ENCODE measurements around the gene UTRN.

UTRN gene

GRCh38 chr6:144295981-144296767 is 11.0 kb downstream of the UTRN start:
- no peak overlapping the region for H3K4me3 ChIP-seq (IDR thresholded peaks at IDR 0.05; ENCODE audit: insufficient read depth, low read depth, low read length)
- no peaks in the 10 kb centered on the region for H3K79me2 ChIP-seq (ENCODE audit: insufficient read depth, low read depth)
- no peak overlapping the region for H2AFZ ChIP-seq (ENCODE audit: low read depth)

GRCh38 chr6:144296973-144297372 is 11.8 kb downstream of the UTRN start:
- Histone ChIP-seq H4K20me1 (ENCODE audit: insufficient read depth) (no peaks in the 10 kb centered on the region), H3K9ac (no peak overlapping the region), H3K27me3 (ENCODE audit: insufficient read depth, low read depth) (no peaks in the 10 kb centered on the region), H3K4me2 (no peak overlapping the region), H3K79me2 (ENCODE audit: insufficient read depth, low read depth) (no peaks in the 10 kb centered on the region), H2AFZ (ENCODE audit: low read depth) (no peak overlapping the region), H3K4me3 (IDR thresholded peaks at IDR 0.05; ENCODE audit: insufficient read depth, low read depth, low read length) (no peak overlapping the region), H3K4me1 (ENCODE audit: low read depth, poor library complexity, severe bottlenecking) (no peaks in the 10 kb centered on the region), H3K27ac (no peak overlapping the region), H3K36me3 (ENCODE audit: insufficient read depth) (no peaks in the 10 kb centered on the region)
- no peak for TF ChIP-seq CTCF (conservative IDR thresholded peaks at IDR 0.05; ENCODE audit: low read depth, low read length)

More at GRCh38 chr6:144295981-144296767, 11.0 kb downstream of the UTRN start:
- no peaks in the 10 kb centered on the region for H3K4me1 ChIP-seq (ENCODE audit: low read depth, poor library complexity, severe bottlenecking)
- H3K36me3 ChIP-seq (ENCODE audit: insufficient read depth): no peaks in the 10 kb centered on the region
- no peaks in the 10 kb centered on the region for H3K27me3 ChIP-seq (ENCODE audit: insufficient read depth, low read depth)
- TF ChIP-seq CTCF (conservative IDR thresholded peaks at IDR 0.05; ENCODE audit: low read depth, low read length): no peak
- H4K20me1 ChIP-seq (ENCODE audit: insufficient read depth): no peaks in the 10 kb centered on the region
- H3K9ac ChIP-seq: no peak overlapping the region
- no peak overlapping the region for H3K27ac ChIP-seq
- H3K4me2 ChIP-seq: no peak overlapping the region

- H3K79me2 ChIP-seq (ENCODE audit: insufficient read depth, low read depth): no peaks in the 10 kb centered on the region
- no peaks in the 10 kb centered on the region for H3K36me3 ChIP-seq (ENCODE audit: insufficient read depth)
- no peak overlapping the region for H3K4me3 ChIP-seq (IDR thresholded peaks at IDR 0.05; ENCODE audit: insufficient read depth, low read depth, low read length)
- H3K27me3 ChIP-seq (ENCODE audit: insufficient read depth, low read depth): no peaks in the 10 kb centered on the region
- TF ChIP-seq CTCF (conservative IDR thresholded peaks at IDR 0.05; ENCODE audit: low read depth, low read length): no peak
- no peak overlapping the region for H3K9ac ChIP-seq
- no peaks in the 10 kb centered on the region for H3K4me1 ChIP-seq (ENCODE audit: low read depth, poor library complexity, severe bottlenecking)
- no peak overlapping the region for H2AFZ ChIP-seq (ENCODE audit: low read depth)
- no peak overlapping the region for H3K4me2 ChIP-seq
- no peaks in the 10 kb centered on the region for H4K20me1 ChIP-seq (ENCODE audit: insufficient read depth)
- no peak overlapping the region for H3K27ac ChIP-seq
These were observed 12.5 kb downstream of the UTRN start for GRCh38 chr6:144297511-144298100.

GRCh38 chr6:144298194-144298593 is 13.1 kb downstream of the UTRN start:
- Histone ChIP-seq H3K27me3 (ENCODE audit: insufficient read depth, low read depth) (no peaks in the 10 kb centered on the region), H2AFZ (ENCODE audit: low read depth) (no peak overlapping the region), H3K36me3 (ENCODE audit: insufficient read depth) (no peaks in the 10 kb centered on the region), H3K4me1 (ENCODE audit: low read depth, poor library complexity, severe bottlenecking) (no peaks in the 10 kb centered on the region), H3K9ac (no peak overlapping the region), H3K79me2 (ENCODE audit: insufficient read depth, low read depth) (no peaks in the 10 kb centered on the region), H3K27ac (no peak overlapping the region), H3K4me3 (IDR thresholded peaks at IDR 0.05; ENCODE audit: insufficient read depth, low read depth, low read length) (no peak overlapping the region), H4K20me1 (ENCODE audit: insufficient read depth) (no peaks in the 10 kb centered on the region), H3K4me2 (no peak overlapping the region)
- no peak for TF ChIP-seq CTCF (conservative IDR thresholded peaks at IDR 0.05; ENCODE audit: low read depth, low read length)
